ENCODE results near the gene RAPH1.

GRCh38 chr2:203498161-203498560 lies 36.9 kb downstream of the RAPH1 start:
- peak; percentile 20; the same call in 1 of the 2 replicates for TF ChIP-seq ZNF335 (tag by site-specific recombination; conservative IDR thresholded peaks at IDR 0.05)
- TF ChIP-seq ZBTB26 (tag by site-specific recombination; optimal IDR thresholded peaks at IDR 0.05), result no peak
- TF ChIP-seq ZNF600 (tag by site-specific recombination; IDR thresholded peaks at IDR 0.05), result no peak
- no peak for TF ChIP-seq ZNF670 (tag by site-specific recombination; IDR thresholded peaks at IDR 0.05; ENCODE audit: low read depth)

All from HEK293 (cell line).